BE2C (cell line): Measurements from ENCODE around the gene FAM50A. TPM values are rescaled to one million over a fixed set of nuclear protein-coding genes. Genes with fewer than 3 reads are reported as not detected.
"Not testable (repeated sequence)": the region's sequence is repeated elsewhere in the genome, so short reads cannot be mapped to it uniquely, and the experiment has no call there.

Experiments
- DNase-seq: peaks from one replicate; pipeline ENCODE4 v3.0.0-alpha.2; 2020
- H3K27me3 ChIP-seq: fragments of 250-450 bp; sonication (Bioruptor Pico); 2 replicates; pipeline ENCODE4 v1.5.1; 2020; ENCODE audit warnings: mild to moderate bottlenecking
- H3K36me3 ChIP-seq: fragments of 250-450 bp; sonication (Bioruptor Pico); 2 replicates; pipeline ENCODE4 v1.5.1; 2020; ENCODE audit warnings: mild to moderate bottlenecking
- H3K4me1 ChIP-seq: fragments of 250-450 bp; sonication (Bioruptor Pico); 2 replicates; pipeline ENCODE4 v1.5.1; 2020
- H3K4me3 ChIP-seq: 2 replicates; pipeline ENCODE4 v1.5.1; 2011; ENCODE audit warnings: low read depth, low read length
- H3K9me3 ChIP-seq: fragments of 250-450 bp; sonication (Bioruptor Pico); 2 replicates; pipeline ENCODE4 v1.5.1; 2020
- CTCF ChIP-seq: IDR thresholded peaks from 2 replicates; pipeline ENCODE4 v1.5.1; 2012; ENCODE audit warnings: mild to moderate bottlenecking, low read depth, low read length
- polyA plus RNA-seq: library from polyadenylated mRNA; unstranded; fragments of >200 nt; gene quantifications from one replicate; pipeline ENCODE4 v1.2.1, GENCODE V29; 2012; ENCODE audit warnings: low read depth, missing spikeins; ENCODE audit not compliant: insufficient read length, insufficient read depth

FAM50A gene
- polyA plus RNA-seq, result 208 TPM

- no peaks in the 10 kb centered on the region for H3K27me3 ChIP-seq
- H3K36me3 ChIP-seq, result peaks cover 9% of the 10 kb centered on the region
These were observed at the start of gene FAM50A for GRCh38 chrX:154443992-154444754. FAM50A (plus strand) TSS chrX:154444141; CDS start chrX:154444236, 95 bp downstream.

GRCh38 chrX:154396363-154396762 lies 47.6 kb upstream of the FAM50A start:
- H3K9me3 ChIP-seq, H3K4me3 ChIP-seq, H3K27me3 ChIP-seq, DNase-seq, H3K4me1 ChIP-seq: not testable (repeated sequence)
- peaks cover 31% of the 10 kb centered on the region for H3K36me3 ChIP-seq

More at GRCh38 chrX:154443992-154444754, at the start of gene FAM50A:
- Histone ChIP-seq H3K4me1 (no peaks in the 10 kb centered on the region; the same call in 1 of the 2 replicates), H3K4me3 (peak within 1 kb of the TSS; percentile 67), H3K9me3 (no peaks in the 10 kb centered on the region)
- peak; percentile 78 for DNase-seq
- TF ChIP-seq CTCF, result no peak

- Histone ChIP-seq H3K27me3 (0 out of 2 replicates have a peak, but pooled peaks cover 2% of the 10 kb centered on the region), H3K4me3 (peak overlapping the region; percentile 81), H3K4me1 (no peaks in the 10 kb centered on the region), H3K36me3 (peaks cover 33% of the 10 kb centered on the region), H3K9me3 (no peaks in the 10 kb centered on the region)
- TF ChIP-seq CTCF, result no peak
- DNase-seq, result peak; percentile 79
These were observed 46.7 kb upstream of the FAM50A start for GRCh38 chrX:154396973-154397887.

- DNase-seq, result peak; percentile 95
- no peak for TF ChIP-seq CTCF
- Histone ChIP-seq H3K36me3 (peaks cover 33% of the 10 kb centered on the region), H3K4me1 (no peaks in the 10 kb centered on the region), H3K27me3 (0 out of 2 replicates have a peak, but pooled peaks cover 2% of the 10 kb centered on the region), H3K4me3 (peak within 1 kb of the TSS; percentile 81), H3K9me3 (no peaks in the 10 kb centered on the region)
These were observed 45.9 kb upstream of the FAM50A start, which contains the start of gene RPL10 for GRCh38 chrX:154397888-154398667. RPL10 (plus strand) TSS chrX:154398377; CDS start chrX:154398520, 143 bp downstream.

GRCh38 chrX:154398668-154399526 lies 45.0 kb upstream of the FAM50A start:
- no peaks in the 10 kb centered on the region for H3K4me1 ChIP-seq
- DNase-seq, result peak; percentile 78
- H3K36me3 ChIP-seq, result peaks cover 33% of the 10 kb centered on the region
- 0 out of 2 replicates have a peak, but pooled peaks cover 2% of the 10 kb centered on the region for H3K27me3 ChIP-seq
- peak; percentile 70 for TF ChIP-seq CTCF
- H3K4me3 ChIP-seq, result peak overlapping the region; percentile 81
- H3K9me3 ChIP-seq, result no peaks in the 10 kb centered on the region
